T-cell (primary cell): ENCODE measurements around the gene NAXD. TPM values are rescaled to one million over a fixed set of nuclear protein-coding genes. Genes with fewer than 3 reads are reported as not detected.

Source experiments
- ATAC-seq, 4 experiments: fragments of 200-7000 bp in 3 of 4; fragments of 150-1000 bp in 1 of 4; cut with Tn5 transposase; replicated peaks in 1 of 4; 1 replicate in 3 of 4; 2 replicates in 1 of 4; pipeline ENCODE4 v1.10.0; 2021; ENCODE audit warnings: moderate library complexity in 3 of 4, mild to moderate bottlenecking in 2 of 4, moderate number of reproducible peaks in 1 of 4
- CTCF ChIA-PET, 2 donors: fragments of 300-600 bp; sonication (Branson Sonifier 250); formaldehyde crosslinking; loops; one replicate each; lab custom pipeline; 2022; ENCODE audit warnings: antibody characterized with exemption in 2 of 2; lab: Charles Lee
- POLR2A ChIA-PET, 2 donors: fragments of 300-600 bp; sonication (Branson Sonifier 250); formaldehyde crosslinking; loops; one replicate each; lab custom pipeline; 2022; ENCODE audit warnings: antibody characterized with exemption in 2 of 2; lab: Charles Lee
- DNase-seq, 35 experiments: peaks; one replicate each; pipeline versions ENCODE4 v3.0.0 to v3.0.0-alpha.2; 2013 to 2023
- H3K27ac ChIP-seq: one replicate; pipeline ENCODE4 v1.5.1; 2013; ENCODE audit warnings: low read length
- H3K27me3 ChIP-seq, 2 experiments: replicated peaks in 1 of 2; 1 replicate in 1 of 2; 2 replicates in 1 of 2; pipeline versions ENCODE4 v1.6.1 to v1.7.0; 2013; ENCODE audit warnings: low read length in 1 of 2, mixed read lengths in 1 of 2; ENCODE audit not compliant: control insufficient read depth in 2 of 2, insufficient read depth in 2 of 2; ENCODE audit errors: extremely low read depth in 1 of 2
- H3K36me3 ChIP-seq, 2 donors: 1 replicate in 1 of 2; 2 replicates in 1 of 2; pipeline versions ENCODE4 v1.6.1 to v1.7.0; 2013; ENCODE audit warnings: low read length in 1 of 2; ENCODE audit not compliant: control insufficient read depth in 2 of 2, insufficient read depth in 1 of 2; ENCODE audit errors: extremely low read depth in 1 of 2
- H3K4me1 ChIP-seq, 2 experiments: 1 replicate in 1 of 2; 2 replicates in 1 of 2; pipeline versions ENCODE4 v1.6.1 to v1.7.0; 2013; ENCODE audit warnings: low read length in 2 of 2, mixed read lengths in 1 of 2; ENCODE audit not compliant: insufficient read depth in 2 of 2, control insufficient read depth in 1 of 2; ENCODE audit errors: extremely low read depth in 1 of 2
- H3K4me3 ChIP-seq, 2 donors: 1 replicate in 1 of 2; 2 replicates in 1 of 2; pipeline versions ENCODE4 v1.5.1 to v1.7.0; 2013; ENCODE audit warnings: mild to moderate bottlenecking in 2 of 2, low read length in 1 of 2, moderate library complexity in 1 of 2; ENCODE audit not compliant: control insufficient read depth in 1 of 2; ENCODE audit errors: extremely low read depth in 1 of 2
- H3K9me3 ChIP-seq: 2 replicates; pipeline ENCODE4 v1.7.0; 2013
- H3K27ac Mint-ChIP-seq, 2 donors: one replicate each; pipeline ENCODE4 v1.8.0; 2020 to 2021; ENCODE audit warnings: mild to moderate bottlenecking in 2 of 2, mixed read lengths in 2 of 2
- H3K27me3 Mint-ChIP-seq, 2 donors: one replicate each; pipeline ENCODE4 v1.8.0; 2021 to 2022; ENCODE audit warnings: mixed read lengths in 2 of 2
- H3K36me3 Mint-ChIP-seq: one replicate; pipeline ENCODE4 v1.8.0; 2021; ENCODE audit warnings: mixed read lengths
- H3K4me1 Mint-ChIP-seq, 3 donors: one replicate each; pipeline ENCODE4 v1.8.0; 2020 to 2022; ENCODE audit warnings: mixed read lengths in 3 of 3, mild to moderate bottlenecking in 1 of 3
- H3K4me3 Mint-ChIP-seq, 3 donors: one replicate each; pipeline ENCODE4 v1.8.0; 2020 to 2022; ENCODE audit warnings: mild to moderate bottlenecking in 3 of 3, mixed read lengths in 3 of 3, moderate library complexity in 3 of 3
- H3K9me3 Mint-ChIP-seq, 3 donors: one replicate each; pipeline ENCODE4 v1.8.0; 2020 to 2022; ENCODE audit warnings: mixed read lengths in 3 of 3
- WGBS: methylation state at CpG from one replicate; pipeline ENCODE4 v1.1.5; 2013; ENCODE audit warnings: missing lambda C conversion rate; ENCODE audit not compliant: insufficient coverage; 5-methylcytosine and 5-hydroxymethylcytosine counted together
- total RNA-seq, 35 experiments: library from RNA in 6 of 35; stranded (reverse) in 6 of 35; fragments of 120-200 nt in 1 of 35; gene quantifications; one replicate each; pipeline versions ENCODE4 v1.2.1 to v1.2.4 and lab custom pipeline; 2013 to 2026

Gene NAXD
- total RNA-seq, 5 donors from 2014 or later (not counting 1 experiment from before 2014, with no cell fraction given) = 22.2 to 34.3 (median 29.2) TPM

DNA sequence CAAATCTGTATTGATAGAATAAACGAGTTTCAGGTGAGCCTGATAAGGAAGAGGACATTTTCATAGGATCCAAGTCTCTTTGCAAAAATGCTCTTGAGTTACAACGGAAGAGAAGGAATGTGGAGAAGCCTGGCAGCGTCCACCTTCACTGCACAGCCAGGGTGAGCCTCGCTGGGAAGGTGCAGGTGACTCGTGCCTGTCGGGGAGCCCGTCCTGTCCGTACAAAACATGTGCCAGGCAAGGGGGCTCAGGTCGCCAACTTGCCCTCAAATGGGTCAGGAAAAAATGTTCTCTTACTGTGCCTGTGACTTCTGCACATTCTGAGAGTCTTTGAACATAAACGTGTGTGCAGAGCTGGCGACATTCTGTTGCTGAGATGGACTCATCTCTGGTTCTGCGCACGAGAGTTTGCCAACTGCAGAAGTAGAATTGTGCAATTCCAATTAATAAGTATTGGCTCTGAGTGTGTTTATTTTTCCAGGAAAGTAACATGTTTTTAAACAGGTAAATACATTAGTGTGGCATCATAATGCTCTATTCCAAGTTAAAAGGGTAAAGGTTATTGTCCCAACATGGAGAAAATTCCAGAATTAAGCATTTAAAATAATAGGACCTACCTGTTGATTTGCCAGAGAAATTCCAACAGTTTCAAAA is 28.6 kb downstream of the NAXD start:
- Mint-ChIP-seq H3K27ac (no peak overlapping the region), H3K9me3 (no peaks in the 10 kb centered on the region), H3K4me3 (no peak overlapping the region), H3K36me3 (peaks cover 22% of the 10 kb centered on the region), H3K27me3 (no peaks in the 10 kb centered on the region), H3K4me1 (peaks cover 0 to 8% (median 7%) of the 10 kb centered on the region in 3 donors)
- POLR2A ChIA-PET = no interaction called here
- CTCF ChIA-PET = interaction anchor here in 1 of 2 donors (1.0 kb wide), 1 partner anchor 423 kb away, joined by 3 read pairs; no protein-coding TSS in a partner anchor
- Histone ChIP-seq H3K36me3 (peaks cover 23 to 73% of the 10 kb centered on the region in 2 donors), H3K27me3 (no peaks in the 10 kb centered on the region), H3K9me3 (no peaks in the 10 kb centered on the region), H3K27ac (no peak overlapping the region), H3K4me1 (peaks cover 0 to 11% of the 10 kb centered on the region in 2 experiments), H3K4me3 (no peak overlapping the region)
- WGBS = 95% methylated on average over 12 of the region's 13 CpGs
- ATAC-seq = no peak
- no peak for DNase-seq

DNA sequence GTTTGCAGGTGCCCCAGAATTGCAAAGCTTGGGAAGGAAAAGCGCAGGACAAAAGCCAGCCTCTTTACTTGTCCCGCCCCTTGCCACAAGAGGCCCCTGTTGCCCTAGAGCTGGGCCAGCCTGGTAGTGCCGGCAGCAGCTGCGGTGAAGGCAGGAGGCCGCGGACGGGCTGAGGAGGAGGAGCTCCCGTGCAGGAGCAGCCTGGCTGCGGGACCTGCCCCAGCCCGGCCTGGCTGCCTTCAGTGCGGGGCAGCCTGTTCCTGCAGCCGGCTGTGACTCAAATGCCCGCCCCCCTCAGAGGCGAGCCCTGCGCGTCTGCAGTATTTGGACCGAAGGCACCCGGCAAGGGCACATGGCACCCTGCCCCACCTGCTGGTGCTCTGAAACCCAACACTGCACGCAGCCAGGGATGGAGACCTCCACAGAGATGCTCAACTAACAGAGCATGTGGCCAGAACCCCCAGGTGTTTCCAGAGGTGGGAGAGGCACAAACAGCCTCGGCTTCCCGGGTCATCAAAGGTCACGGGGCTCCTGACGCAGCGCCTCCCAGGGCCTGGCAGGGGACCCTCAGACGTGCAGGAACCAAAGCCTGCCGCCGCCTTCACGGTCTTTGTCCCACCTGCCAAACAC is 29.7 kb downstream of the NAXD start:
- ATAC-seq (peak; percentile 52 to 93 (median 69)), DNase-seq (peak in 34 of 35 experiments; percentile 12 to 65 (median 48))
- Histone ChIP-seq H3K9me3 (no peaks in the 10 kb centered on the region), H3K27ac (no peak overlapping the region), H3K4me3 (no peak overlapping the region), H3K36me3 (peaks cover 32 to 66% of the 10 kb centered on the region in 2 donors), H3K27me3 (no peaks in the 10 kb centered on the region), H3K4me1 (peaks cover 0 to 11% of the 10 kb centered on the region in 2 experiments)
- ChIA-PET CTCF (interaction anchor here (0.6 to 1.0 kb wide), 2 partner anchors 167 to 422 kb away, joined by 3 to 4 read pairs; no protein-coding TSS in a partner anchor), POLR2A (no interaction called here)
- Mint-ChIP-seq H3K4me1 (peaks cover 0 to 8% (median 7%) of the 10 kb centered on the region in 3 donors), H3K27me3 (no peaks in the 10 kb centered on the region), H3K9me3 (no peaks in the 10 kb centered on the region), H3K4me3 (no peak overlapping the region), H3K36me3 (peaks cover 18% of the 10 kb centered on the region), H3K27ac (peak overlapping the region in 1 of 2 donors; percentile 28)
- 61% methylated on average over 27 of the region's 28 CpGs for WGBS

DNA sequence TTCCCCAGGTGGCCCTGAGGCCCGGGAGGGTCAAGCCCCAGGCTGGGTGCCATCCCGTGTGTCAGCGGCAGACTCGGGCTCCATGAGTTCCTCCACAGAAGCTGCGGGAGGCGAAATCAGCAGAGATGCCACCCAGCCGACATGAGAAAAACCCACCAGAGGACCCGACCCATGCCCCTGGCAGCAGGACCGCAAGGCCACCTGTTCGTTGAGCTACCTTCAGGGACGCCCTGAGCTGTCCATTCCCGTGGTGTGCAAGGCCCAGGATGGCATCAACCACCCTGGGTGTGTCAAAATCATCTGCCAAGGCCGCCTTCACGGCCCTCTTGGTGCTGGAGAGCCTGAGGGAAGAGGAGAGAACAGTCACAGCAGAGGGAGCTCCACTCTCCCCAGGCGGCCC is 30.4 kb downstream of the NAXD start:
- Histone ChIP-seq H3K27ac (no peak overlapping the region), H3K27me3 (no peaks in the 10 kb centered on the region), H3K36me3 (peaks cover 35 to 67% of the 10 kb centered on the region in 2 donors), H3K4me1 (peaks cover 0 to 11% of the 10 kb centered on the region in 2 experiments), H3K9me3 (no peaks in the 10 kb centered on the region), H3K4me3 (no peak overlapping the region)
- Mint-ChIP-seq H3K4me1 (peaks cover 0 to 8% (median 7%) of the 10 kb centered on the region in 3 donors), H3K27me3 (no peaks in the 10 kb centered on the region), H3K27ac (no peak overlapping the region), H3K36me3 (peaks cover 22% of the 10 kb centered on the region), H3K4me3 (no peak overlapping the region), H3K9me3 (no peaks in the 10 kb centered on the region)
- CTCF ChIA-PET = no interaction called here
- WGBS = 91% methylated on average over 10 of the region's 15 CpGs
- POLR2A ChIA-PET = no interaction called here
- no peak for ATAC-seq
- no peak for DNase-seq

GRCh38 chr13:110646442-110647364 is 31.4 kb downstream of the NAXD start:
- Mint-ChIP-seq H3K4me3 (no peak overlapping the region), H3K9me3 (no peaks in the 10 kb centered on the region), H3K36me3 (peaks cover 19% of the 10 kb centered on the region), H3K27ac (peak overlapping the region in 1 of 2 donors; percentile 8), H3K27me3 (no peaks in the 10 kb centered on the region), H3K4me1 (peaks cover 0 to 8% (median 7%) of the 10 kb centered on the region in 3 donors)
- ATAC-seq (no peak), DNase-seq (no peak)
- H3K27me3 ChIP-seq = no peaks in the 10 kb centered on the region
- H3K36me3 ChIP-seq = peaks cover 28 to 60% of the 10 kb centered on the region in 2 donors
- peaks cover 0 to 11% of the 10 kb centered on the region in 2 experiments for H3K4me1 ChIP-seq
- WGBS = 94% methylated on average over 22 of the region's 29 CpGs
- no peak overlapping the region for H3K4me3 ChIP-seq
- no peak overlapping the region for H3K27ac ChIP-seq
- H3K9me3 ChIP-seq = no peaks in the 10 kb centered on the region
- ChIA-PET CTCF (no interaction called here), POLR2A (no interaction called here)

- ChIA-PET CTCF (no interaction called here), POLR2A (no interaction called here)
- DNase-seq (no peak), ATAC-seq (no peak)
- H3K4me1 Mint-ChIP-seq = peaks cover 0 to 11% (median 8%) of the 10 kb centered on the region in 3 donors
- Histone ChIP-seq H3K9me3 (no peaks in the 10 kb centered on the region), H3K4me1 (peaks cover 0 to 11% of the 10 kb centered on the region in 2 experiments), H3K36me3 (peaks cover 25 to 59% of the 10 kb centered on the region in 2 donors), H3K27ac (no peak overlapping the region), H3K27me3 (no peaks in the 10 kb centered on the region), H3K4me3 (no peak overlapping the region)
- no peak overlapping the region for H3K4me3 Mint-ChIP-seq
- 88% methylated on average over 9 of the region's 10 CpGs for WGBS
- H3K9me3 Mint-ChIP-seq = no peaks in the 10 kb centered on the region
- H3K36me3 Mint-ChIP-seq = peaks cover 19% of the 10 kb centered on the region
- no peaks in the 10 kb centered on the region for H3K27me3 Mint-ChIP-seq
- no peak overlapping the region for H3K27ac Mint-ChIP-seq
These were observed 32.0 kb downstream of the NAXD start for GRCh38 chr13:110647365-110647737.
